Measurements from ENCODE around the gene DGCR6L.
"Not testable (repeated sequence)": the region's sequence is repeated elsewhere in the genome, so short reads cannot be mapped to it uniquely, and the experiment has no call there.

Gene DGCR6L

DNA sequence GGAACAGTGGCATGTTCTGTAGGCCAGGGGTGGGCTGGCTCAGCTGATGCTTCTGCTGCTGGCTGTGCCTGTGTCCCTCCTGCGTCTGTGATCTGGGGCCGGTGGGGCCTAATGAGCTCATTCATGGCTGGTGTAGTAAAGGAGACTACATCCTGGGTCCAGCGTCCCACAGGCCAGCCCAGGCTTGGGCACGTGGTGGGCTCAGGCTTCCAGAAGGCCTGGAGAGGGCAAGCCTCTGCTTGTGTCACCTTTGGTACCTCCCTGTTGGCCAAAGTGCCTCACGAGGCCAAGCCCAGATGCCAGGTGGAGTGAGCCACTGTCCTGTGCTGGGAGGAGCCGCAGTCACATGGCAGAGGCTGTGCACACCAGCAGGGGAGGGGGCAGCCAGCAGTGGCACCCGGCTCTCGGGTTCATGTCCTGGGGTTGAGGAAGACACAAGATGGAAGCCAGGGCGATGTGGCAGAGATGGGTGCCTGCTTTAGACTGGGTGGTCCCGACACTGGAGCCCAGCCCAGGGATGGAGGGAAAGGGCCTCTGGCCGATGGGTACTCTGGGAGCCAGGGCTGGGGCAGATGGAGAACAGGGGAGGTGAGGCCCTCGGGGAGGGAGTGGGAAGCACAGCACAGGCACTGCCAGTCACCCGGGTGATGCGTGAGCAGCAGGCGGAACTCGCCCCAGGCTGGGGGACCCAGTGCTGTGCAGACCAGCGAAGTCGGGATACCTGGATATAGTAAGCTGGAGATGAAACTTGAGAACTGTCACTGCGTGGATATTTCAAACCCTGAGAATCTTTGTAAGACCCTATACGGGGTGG, 8.4 kb downstream of the DGCR6L start:
- FAIRE-seq; DNase-seq (ENCODE audit: insufficient read length, low spot score): not testable (repeated sequence)

DNA sequence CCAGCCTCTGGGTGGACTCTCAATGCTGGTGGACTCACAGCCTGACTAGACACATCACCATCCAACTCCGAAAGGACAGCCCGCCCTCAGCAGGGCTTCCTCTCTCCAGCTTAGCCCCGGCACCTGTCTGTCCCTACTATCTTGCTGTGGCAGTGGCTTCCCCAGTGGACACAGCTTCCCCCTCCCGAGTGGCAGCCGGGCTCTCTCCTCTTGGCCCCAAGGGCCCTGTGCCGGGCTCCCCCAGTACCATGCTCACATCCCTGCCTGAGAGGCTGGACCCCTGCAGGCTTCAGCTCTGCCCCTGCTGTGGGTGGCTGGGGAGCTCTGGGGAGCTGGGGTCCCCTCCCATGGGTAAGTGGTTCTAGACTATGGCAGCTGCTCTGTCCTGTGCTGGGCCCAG, 9.1 kb downstream of the DGCR6L start:
- FAIRE-seq; DNase-seq (ENCODE audit: insufficient read length, low spot score): not testable (repeated sequence)

DNA sequence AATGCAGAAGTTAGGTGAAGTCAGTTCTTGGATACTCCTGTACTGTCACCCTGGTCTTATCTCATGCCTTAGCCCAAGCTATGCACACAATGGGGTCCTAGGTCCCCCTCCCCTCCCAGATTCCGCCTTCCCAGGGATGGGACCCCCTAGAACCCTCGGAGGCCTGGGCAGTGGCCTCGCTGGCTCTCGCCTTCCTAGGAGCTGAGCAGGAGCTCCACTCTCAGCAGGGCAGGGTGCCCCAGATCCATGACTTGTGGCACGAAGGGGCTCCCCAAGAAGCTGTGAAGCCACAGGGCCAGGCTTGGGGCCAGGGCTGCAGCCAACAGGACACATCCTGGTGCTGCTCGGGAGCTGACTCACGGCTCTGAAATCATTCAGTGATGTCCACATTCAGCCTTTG, 9.7 kb downstream of the DGCR6L start:
- not testable (repeated sequence) for FAIRE-seq; DNase-seq (ENCODE audit: insufficient read length, low spot score)

DNA sequence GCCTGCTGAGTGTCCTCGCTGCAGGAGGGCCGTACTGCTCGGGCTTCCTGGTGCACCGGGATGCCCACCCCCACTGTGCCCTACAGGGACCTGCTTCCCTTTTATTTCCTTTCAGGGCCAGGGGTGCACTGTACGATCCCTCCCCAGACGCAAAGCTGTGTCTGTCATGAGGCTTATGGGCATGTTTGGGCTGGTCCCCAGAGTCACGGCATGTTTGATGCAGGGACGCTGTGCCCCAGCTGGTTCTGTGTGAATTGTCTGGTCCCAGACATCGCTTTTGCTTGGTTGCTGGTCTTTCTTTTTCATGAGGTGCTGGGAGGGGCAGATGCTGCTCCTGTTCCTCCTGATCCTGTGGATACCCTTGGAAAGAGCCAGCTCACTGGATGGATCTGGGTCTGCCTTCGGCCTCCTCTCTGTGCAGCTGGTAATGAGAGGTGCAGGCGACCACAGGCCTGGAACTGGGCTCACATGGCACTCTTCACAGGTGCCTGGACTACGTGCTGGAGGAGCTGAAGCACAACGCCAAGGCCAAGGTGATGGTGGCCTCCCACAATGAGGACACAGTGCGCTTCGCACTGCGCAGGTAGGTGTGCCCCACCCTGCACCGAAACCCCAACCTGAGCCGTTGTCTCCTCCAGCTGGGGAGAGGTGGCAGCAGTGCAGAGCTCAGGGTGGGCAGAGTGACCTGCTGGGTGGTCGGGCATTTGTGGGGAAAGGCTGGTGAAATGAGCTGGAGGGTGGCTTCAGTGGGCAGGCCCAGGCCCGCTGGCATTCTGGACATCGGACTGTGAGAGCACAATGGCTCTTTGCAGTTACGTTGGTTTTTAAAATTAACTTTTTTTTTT, 10.8 kb downstream of the DGCR6L start:
- not testable (repeated sequence) for DNase-seq (ENCODE audit: insufficient read length, low spot score); FAIRE-seq

DNA sequence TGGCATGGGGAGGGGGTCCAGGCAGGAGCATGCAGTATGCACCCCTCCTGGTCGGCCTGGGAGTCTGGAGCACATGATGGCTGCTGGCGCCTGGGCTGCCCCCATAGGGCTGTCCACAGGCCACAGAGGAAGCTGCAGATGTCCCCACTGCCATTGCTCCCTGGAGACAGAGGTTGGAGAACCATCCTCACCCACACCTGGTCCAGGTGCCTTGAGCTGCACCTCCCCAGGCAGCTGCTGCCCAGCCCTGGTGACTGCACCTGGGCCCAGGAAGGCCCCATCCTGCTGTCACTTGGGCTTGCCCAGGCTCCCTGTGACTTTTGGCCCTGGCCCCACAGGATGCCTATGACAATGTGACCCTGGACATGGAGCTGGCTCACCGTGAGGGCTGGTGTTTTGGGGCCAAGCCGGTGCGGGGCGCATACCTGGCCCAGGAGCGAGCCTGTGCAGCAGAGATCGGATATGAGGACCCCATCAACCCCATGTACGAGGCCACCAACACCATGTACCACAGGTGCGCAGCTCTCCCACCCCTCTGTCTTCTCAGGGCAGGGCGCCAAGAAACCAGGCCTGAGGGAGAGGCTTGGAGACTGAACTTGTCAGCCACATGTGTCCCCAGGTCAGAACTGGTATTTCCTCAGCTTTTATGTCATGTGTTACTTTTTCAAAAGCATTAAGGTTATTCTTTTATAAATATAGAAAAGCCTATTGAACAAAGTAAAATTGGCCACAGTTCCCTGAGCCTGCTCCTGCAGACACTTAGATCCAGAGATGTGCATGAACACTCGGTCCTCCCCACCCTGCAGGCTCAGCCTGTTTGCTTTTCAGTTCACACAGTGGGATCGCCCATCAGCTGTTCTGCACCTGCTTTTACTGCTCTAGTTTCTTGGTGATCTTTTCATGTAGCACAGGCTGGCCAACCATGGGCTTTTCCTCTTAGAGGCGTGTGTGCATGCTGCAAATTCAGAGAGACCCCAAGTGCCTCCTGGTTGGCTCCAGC, 12.1 kb downstream of the DGCR6L start:
- DNase-seq (ENCODE audit: insufficient read length, low spot score); FAIRE-seq: not testable (repeated sequence)

DNA sequence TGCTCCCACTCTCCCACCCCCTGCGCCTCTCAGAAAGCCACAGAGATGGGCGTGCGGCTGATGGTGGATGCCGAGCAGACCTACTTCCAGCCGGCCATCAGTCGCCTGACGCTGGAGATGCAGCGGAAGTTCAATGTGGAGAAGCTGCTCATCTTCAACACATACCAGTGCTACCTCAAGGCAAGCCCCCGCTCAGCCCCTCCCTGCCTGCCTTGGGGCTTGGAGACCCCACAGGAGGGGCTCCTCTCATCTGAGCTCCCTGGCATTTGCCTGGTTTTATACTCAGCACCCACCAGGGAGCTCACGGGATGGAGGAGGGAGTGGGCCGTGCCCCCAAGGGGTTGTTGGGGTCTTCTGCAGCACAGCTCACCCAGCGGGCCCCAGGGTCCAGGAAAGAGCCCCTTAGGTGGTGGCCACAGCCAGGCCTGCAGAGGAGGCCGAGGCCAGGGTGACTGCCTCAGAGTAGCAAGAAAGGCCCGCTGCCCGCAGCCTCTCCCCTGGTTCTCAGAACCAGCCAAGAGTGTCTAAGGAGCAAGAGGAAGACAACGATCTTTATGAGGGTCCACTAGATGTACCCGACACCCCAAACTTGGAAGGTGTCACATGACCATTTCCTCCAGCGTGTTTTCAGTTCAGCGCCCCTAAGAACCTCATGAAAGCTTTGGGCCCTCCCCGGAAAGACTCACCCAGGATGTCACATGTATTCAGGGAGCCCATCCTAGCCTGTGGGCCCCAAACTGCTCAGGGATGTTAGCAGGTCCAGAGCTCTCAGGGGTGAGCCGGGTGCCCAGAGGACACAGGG, 13.0 kb downstream of the DGCR6L start:
- not testable (repeated sequence) for DNase-seq (ENCODE audit: insufficient read length, low spot score); FAIRE-seq

DNA sequence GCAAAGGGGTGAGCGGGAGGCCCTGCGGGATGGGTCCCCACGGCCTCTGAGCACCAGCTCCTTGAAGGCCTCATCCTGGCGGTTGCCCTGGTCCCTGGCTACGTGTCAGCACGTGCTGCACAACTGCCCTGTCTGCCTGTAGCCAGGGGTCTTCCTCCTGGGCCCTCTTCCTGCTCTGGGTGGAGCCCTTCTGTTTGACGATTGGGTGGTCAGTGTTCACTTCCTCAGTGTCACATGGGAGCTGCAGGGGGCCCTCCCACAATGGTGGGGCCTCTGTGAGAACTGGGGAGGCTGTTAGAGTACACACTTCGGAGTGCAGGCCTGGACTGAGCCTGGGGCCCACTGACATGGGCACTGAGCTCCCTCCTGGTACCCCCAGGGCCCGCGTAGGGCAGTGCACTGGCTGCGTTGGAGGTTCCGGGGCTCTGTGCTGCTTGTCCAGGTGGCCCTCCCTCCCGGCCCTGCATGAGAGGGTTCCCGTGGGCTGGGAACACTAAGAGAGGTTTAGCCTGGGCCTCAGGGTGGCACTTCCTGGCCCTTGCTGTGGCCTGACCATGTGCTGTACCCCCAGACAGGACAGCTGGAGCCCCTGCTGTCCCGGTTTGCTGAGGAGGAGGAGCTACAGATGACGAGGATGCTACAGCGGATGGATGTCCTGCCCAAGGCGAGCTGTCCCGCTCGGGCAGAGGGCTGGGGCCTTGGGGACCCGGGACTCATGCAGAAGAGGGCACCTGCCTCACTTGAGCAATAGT, 13.8 kb downstream of the DGCR6L start:
- DNase-seq (ENCODE audit: insufficient read length, low spot score) (no peak), FAIRE-seq (no peak)

DNA sequence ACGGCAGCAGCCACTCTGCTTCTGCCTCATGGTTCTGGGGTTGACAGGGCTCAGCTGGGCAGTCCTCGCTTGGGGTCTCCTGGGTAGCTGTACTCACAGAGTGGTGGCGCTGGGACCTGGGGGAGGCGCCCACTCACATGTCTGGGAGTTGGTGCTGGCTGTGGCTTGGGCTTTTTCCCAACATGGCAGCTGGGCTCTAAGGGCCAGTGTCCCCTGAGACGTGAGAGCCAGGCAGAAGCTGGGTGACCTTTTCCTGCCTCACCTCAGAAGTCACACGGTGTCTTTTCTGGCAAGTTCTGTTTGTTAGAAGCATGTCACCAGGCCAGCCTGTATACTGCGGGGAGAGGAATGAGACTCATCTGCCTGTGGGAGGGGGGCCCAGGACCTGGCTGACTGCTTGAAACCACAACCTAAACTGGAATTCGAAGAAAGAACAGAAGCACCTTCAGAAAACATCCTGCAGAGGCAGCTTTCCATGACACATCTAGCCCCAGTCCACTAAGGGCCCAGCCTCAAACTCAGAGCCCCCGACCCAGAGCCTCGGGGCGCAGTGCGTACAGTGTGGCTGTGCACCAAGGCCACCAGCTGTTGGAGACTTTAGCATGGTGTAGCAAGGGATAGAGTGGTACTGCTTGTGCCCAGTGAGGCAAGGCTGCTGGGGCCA, 14.5 kb downstream of the DGCR6L start:
- not testable (repeated sequence) for FAIRE-seq; DNase-seq (ENCODE audit: insufficient read length, low spot score)

DNA sequence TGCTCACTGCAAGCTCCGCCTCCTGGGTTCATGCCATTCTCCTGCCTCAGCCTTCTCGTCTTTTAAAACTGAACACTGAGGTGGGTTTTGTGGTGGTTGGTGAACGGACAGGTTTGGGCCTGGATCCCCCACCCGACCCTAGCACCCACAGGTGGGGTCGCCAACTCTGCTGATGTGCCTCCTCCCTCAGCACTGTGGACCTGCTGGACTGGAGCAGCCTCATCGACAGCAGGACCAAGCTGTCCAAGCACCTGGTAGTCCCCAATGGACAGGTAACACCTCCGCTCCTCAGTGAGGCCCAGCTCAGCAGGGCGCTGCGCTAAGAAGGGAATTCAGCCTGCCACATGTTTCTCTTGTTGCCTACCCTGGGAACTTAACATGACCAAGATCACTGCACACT, 15.2 kb downstream of the DGCR6L start:
- DNase-seq (ENCODE audit: insufficient read length, low spot score) (no peak), FAIRE-seq (no peak)

DNA sequence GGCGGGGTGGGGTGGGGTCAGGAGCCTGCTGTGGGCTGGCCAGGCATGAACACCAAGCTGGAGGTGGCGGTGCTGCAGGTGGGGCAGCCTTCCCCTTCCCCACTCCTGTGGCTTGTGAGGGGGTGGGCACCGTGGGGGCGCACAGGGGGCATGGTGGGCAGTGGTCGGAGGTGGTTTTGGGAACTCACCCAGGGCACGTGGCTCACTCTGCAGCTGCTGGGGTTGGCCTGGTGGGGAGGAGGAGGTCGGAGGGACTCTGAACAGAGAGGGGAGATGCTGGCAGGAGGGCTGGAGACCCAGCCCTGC, 16.7 kb downstream of the DGCR6L start:
- DNase-seq (ENCODE audit: insufficient read length, low spot score); FAIRE-seq: not testable (repeated sequence)

DNA sequence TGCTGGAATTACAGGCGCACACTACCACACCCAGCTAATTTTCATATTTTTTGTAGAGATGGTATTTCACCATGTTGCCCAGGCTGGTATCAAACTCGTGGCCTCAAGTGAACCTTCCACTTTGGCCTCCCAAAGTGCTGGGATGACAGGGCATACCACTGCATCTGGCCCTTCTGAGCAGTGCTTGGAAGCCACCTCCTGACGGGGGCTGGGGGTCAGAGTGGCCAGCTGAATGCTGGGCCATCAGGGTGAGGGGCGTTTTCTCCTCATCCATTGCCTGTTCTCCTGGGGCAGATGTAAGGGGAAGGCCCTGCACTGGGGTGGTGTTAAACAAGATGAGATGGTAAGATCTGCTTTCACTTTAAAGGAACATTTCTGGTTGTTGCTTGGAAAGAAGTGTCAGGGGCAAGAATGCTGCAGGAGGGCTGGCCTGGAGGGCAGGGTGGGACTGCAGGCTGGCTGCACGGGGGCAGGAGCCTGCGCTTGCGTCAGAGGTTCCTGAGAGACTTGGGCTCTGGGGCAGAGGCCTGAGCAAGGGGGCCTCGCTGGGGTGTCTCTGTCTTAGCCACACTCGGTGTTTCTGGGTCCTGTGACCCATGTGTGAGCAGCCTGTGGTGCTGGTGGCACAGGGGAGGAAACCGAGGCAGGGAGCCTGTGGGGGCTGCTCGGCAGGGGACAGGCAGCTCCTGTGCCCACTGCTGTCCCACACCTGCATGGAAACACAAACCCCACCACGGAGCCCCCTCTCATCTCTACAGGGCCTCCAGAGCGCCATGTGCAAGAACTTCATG, 17.2 kb downstream of the DGCR6L start:
- no peak for DNase-seq (ENCODE audit: insufficient read length, low spot score)
- FAIRE-seq, result no peak

DNA sequence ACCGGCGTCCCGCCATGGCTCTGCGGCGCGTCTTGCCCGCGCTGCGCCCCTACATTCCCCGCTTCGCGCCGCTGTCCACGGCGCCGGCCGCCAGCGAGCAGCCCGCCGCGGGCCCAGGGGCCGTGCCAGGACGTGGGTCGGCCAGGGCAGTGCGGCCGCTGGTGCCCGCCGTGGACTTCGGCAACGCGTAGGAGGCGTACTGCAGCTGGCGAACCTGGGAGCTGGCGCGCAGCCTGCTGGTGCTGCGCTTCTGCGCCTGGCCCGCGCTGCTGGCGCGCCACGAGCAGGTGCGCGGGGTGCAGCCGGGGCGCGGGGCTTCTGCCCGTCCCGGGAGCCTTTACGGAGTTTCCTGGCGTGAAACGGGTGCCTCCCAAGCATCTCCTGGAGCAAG, 20.1 kb downstream of the DGCR6L start:
- DNase-seq (ENCODE audit: insufficient read length, low spot score) (no peak), FAIRE-seq (peak; percentile 59)

DNA sequence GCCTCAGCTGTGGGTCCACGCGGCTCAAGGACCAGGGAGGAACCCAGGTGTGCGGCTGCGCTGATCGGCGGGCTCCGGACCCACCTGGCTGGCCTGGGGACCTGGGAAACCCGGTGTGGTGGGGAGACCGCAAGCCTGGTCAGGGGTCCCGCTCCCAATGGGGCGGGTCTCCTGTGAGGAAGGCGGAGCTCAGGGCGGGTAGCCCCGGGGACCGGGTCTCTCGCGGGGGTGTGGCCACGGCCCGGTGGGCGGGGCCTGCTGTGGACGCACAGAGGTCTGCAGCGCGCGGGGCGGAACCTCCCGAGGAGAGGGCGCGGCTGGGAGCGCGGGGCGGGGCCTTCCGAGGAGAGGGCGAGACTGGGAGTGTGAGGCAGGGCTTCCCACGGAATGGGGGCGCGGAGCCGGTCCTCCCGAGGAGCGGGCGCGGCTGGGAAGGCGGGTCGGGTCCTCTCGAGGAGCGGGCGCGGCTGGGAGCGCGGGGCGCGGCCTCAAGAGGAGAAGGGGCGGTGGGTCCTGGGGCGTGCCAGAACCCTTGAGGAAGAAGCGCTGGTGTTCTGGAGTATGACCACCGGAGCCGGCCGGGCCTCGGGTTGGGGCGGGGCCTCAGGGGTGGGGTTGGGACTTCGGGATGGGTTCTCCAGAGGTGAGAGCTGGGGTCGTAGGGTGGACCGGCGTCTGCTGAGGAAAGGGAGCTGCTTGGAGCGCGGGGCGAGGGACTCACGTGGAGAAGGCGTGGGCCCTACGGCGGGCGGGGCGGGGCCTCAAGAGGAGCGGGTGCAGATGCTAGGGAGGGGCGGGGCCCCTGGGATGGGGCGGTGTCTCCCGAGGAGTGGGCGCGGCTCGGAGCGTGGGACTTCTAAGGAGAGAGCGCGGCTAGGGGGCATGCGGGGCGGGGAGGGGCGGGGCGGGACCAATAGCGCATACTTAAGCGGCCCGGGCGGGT, 20.8 kb downstream of the DGCR6L start:
- peak; percentile 68 for FAIRE-seq
- peak; percentile 78 for DNase-seq (ENCODE audit: insufficient read length, low spot score)

DNA sequence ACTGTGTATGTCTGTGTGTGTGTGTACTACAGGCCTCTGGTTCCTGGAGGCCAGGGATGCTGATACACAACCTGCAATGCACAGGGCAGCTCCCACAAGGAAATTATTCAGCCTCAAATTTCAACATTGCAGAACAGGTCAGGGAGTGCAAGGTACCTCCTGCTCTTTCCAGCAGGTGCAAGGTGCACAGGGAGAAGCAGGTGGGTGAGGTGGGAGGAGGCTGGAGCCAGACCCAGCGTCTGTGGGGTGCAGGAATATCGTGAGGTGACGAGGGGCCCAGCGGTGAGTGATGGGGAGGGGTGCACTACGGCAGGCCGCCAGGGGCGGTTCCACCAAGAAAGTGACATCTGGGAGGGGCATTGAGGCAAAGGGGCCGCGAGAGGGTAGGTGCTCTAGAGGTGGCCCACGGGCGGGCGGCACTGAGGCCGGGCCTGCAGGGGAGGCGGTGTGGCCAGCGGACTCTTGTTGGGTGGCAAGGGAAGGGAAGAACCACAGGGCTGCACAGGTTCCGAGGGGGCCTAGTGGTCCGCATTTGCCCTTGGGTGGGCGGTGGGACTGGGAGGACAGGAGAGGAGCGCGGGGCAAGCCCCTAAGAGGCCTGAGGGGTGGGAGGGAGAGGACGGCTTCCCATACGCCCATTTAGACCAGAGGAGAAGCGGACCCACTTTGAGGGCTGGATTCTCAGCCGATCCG, 21.6 kb downstream of the DGCR6L start:
- FAIRE-seq (no peak), DNase-seq (ENCODE audit: insufficient read length, low spot score) (no peak)

DNA sequence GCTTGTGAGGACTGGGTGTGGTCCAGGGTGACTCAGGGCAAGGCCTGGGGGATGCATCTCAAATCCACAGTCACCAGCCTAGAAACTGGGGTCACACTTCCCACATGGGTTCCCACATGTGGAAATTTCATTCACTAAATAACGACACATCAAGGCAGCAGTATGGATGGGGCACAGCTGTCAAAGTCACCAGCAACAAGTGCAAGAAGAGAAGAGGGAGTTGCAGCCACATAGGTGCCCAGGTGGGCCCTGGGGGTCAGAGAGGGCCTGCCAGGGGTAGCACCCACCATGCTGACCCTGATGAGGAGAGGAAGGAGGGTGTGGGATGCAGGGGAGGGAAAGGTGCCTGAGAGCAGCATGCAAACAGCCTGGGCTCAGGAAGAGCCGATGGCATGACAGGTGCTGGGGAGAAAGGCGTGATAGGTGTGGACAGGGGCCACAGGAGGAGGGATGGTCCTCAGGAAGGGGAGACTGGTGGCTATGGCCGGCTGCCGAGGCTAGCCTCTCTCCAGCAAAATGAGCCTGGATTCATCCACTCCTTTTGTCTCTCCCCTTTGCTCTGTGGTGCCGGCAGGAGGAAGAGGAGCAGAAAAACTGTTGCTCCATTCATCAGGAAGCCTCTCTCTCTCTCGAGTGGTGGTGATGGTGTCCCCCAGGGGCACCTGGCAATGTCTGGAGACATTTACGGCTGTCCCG, 22.3 kb downstream of the DGCR6L start:
- DNase-seq (ENCODE audit: insufficient read length, low spot score), result no peak
- FAIRE-seq, result no peak

DNA sequence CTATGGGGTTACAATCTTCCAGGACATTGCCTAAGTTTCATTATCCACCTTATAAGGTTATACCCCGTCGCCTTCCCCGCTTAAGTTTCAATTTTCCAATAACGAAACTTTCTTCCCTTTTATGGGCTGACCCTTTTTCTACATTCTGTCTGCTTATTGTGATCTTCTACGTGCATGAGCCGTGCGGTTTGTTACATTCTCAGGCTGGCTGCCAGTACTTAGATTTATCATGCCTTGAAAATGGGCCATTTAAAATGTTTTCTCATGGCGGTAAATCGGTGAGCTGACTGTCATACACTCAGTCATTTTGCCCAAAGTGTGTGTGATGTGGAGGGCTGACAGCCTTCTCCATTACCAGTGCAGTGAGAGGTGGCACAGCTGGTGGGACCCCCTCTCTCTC, 23.3 kb downstream of the DGCR6L start:
- FAIRE-seq (no peak), DNase-seq (ENCODE audit: insufficient read length, low spot score) (no peak)

Measured in GM19239 (cell line).